ENCODE measurements around the gene UPF1. TPM values are rescaled to one million over a fixed set of nuclear protein-coding genes. Genes with fewer than 3 reads are reported as not detected.

The UPF1 gene
- polyA plus RNA-seq, 1 of the 3 experiments (the other 2 are of a cell fraction) = 33.3 TPM

DNA sequence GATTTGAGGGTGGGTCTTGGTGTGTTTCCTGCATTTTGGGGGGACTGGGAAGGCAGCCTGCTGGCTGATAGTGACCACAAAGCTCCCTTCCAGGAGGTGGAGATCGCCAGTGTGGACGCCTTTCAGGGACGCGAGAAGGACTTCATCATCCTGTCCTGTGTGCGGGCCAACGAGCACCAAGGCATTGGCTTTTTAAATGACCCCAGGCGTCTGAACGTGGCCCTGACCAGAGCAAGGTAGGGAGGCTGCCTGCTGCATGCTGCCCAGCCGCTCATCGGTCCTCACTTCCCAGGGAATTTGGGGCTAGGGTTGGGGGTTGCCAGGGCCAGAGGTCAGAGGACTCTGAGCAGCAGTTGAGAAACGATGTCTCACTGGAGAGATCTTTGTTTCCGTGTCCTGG is 30.2 kb downstream of the UPF1 start:
- Histone ChIP-seq H3K4me1 (ENCODE audit: control insufficient read depth in 1 of 2, insufficient read depth in 2 of 2, low read depth in 1 of 2, low read length in 1 of 2) (no peaks in the 10 kb centered on the region; a peak in 1 of 4 replicates), H4K20me1 (ENCODE audit: insufficient read depth) (peaks cover 4% of the 10 kb centered on the region; the same call in 1 of the 2 replicates), H3K36me3 (replicated peaks in 1 of 2; ENCODE audit: control insufficient read depth in 1 of 2, insufficient read depth in 2 of 2, low read length in 1 of 2) (peaks cover 26 to 80% of the 10 kb centered on the region in 2 experiments), H3K9ac (no peak overlapping the region), H3K4me3 (ENCODE audit: low read depth in 2 of 2, low read length in 1 of 2) (no peak overlapping the region), H3K9me3 (no peaks in the 10 kb centered on the region), H2AFZ (ENCODE audit: low read depth) (no peak overlapping the region), H3K27ac (ENCODE audit: low read depth in 2 of 2, low read length in 1 of 2) (no peak overlapping the region), H3F3A (replicated peaks; ENCODE audit: insufficient read depth) (peaks cover 11% of the 10 kb centered on the region), H3K79me2 (ENCODE audit: insufficient read depth) (peaks cover 2% of the 10 kb centered on the region; the same call in 1 of the 2 replicates), H3K4me2 (no peak overlapping the region), H3K9me2 (no peaks in the 10 kb centered on the region), H3K27me3 (ENCODE audit: insufficient read depth) (no peaks in the 10 kb centered on the region)
- DNase-seq = no peak
- 94% methylated on average over 2 of the region's 12 CpGs for WGBS (ENCODE audit: low lambda C conversion rate)
- CTCF ChIA-PET = interaction anchor here (1.4 to 10.3 kb wide), 3 partner anchors 10 to 271 kb away, joined by 4 to 201 read pairs (median 5); no protein-coding TSS in a partner anchor
- TF ChIP-seq FOXJ3 (CRISPR knock-in tag; IDR thresholded peaks at IDR 0.05) (no peak), EP300 (IDR thresholded peaks at IDR 0.05; ENCODE audit: borderline replicate concordance in 1 of 2, low read depth in 1 of 2, low read length in 1 of 2) (no peak), FOSL2 (IDR thresholded peaks at IDR 0.05; ENCODE audit: borderline replicate concordance, low read depth) (no peak), JUND (IDR thresholded peaks at IDR 0.05) (no peak), GATA2 (CRISPR knock-in tag; IDR thresholded peaks at IDR 0.05) (no peak), NFIC (IDR thresholded peaks at IDR 0.05; ENCODE audit: borderline replicate concordance) (no peak)
- TF ChIP-seq, protein P1, sequence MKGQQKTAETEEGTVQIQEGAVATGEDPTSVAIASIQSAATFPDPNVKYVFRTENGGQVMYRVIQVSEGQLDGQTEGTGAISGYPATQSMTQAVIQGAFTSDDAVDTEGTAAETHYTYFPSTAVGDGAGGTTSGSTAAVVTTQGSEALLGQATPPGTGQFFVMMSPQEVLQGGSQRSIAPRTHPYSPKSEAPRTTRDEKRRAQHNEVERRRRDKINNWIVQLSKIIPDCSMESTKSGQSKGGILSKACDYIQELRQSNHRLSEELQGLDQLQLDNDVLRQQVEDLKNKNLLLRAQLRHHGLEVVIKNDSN (IDR thresholded peaks at IDR 0.05; ENCODE audit: borderline replicate concordance, low read depth) = no peak
- POLR2A ChIA-PET = interaction anchor here (0.7 kb wide), 1 partner anchor 271 kb away, joined by 3 read pairs; no protein-coding TSS in a partner anchor

DNA sequence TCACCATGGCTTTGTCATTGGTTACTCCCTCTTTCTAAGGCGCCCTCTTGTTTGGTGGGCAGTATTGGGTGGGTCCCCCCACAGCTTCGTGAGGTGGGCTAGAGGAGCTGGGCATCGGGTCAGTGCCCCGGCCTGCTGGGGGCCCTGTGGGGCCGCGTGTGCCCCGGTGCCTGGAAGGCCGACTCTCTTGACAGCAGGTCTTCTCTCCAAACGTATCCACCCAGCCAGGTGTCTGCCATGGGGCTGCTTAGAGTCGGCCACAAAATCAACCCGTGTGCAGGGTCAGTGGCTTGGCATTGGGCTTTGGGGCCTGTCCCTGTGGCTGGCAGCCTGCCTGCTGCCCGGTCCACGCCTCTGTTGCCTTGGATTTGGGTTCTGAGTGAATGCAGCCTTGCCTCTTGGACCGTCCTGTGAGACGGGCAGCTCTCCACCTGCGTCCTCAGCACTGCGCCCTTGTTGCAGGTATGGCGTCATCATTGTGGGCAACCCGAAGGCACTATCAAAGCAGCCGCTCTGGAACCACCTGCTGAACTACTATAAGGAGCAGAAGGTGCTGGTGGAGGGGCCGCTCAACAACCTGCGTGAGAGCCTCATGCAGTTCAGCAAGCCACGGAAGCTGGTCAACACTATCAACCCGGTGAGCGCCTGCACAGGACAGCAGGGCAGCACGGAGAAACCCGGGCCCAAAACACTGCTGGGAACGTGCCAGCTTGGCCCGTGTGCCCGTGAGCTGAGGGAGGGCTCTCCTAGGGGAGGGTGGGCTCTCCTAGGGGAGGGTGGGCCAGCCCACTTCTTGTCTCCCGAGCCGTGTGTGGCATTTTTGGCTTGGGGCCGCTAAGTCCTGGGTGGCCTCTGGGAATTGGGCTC is 31.4 kb downstream of the UPF1 start:
- H3K27me3 ChIP-seq (ENCODE audit: insufficient read depth) = no peaks in the 10 kb centered on the region
- no peak overlapping the region for H3K9ac ChIP-seq
- no peaks in the 10 kb centered on the region; a peak in 1 of 4 replicates for H3K4me1 ChIP-seq (ENCODE audit: control insufficient read depth in 1 of 2, insufficient read depth in 2 of 2, low read depth in 1 of 2, low read length in 1 of 2)
- peaks cover 30 to 80% of the 10 kb centered on the region in 2 experiments for H3K36me3 ChIP-seq (replicated peaks in 1 of 2; ENCODE audit: control insufficient read depth in 1 of 2, insufficient read depth in 2 of 2, low read length in 1 of 2)
- no peak overlapping the region for H3K4me3 ChIP-seq (ENCODE audit: low read depth in 2 of 2, low read length in 1 of 2)
- H4K20me1 ChIP-seq (ENCODE audit: insufficient read depth) = peaks cover 4% of the 10 kb centered on the region; the same call in 1 of the 2 replicates
- H3K27ac ChIP-seq (ENCODE audit: low read depth in 2 of 2, low read length in 1 of 2) = no peak overlapping the region
- 89% methylated on average over 16 of the region's 33 CpGs for WGBS (ENCODE audit: low lambda C conversion rate)
- peaks cover 2% of the 10 kb centered on the region; the same call in 1 of the 2 replicates for H3K79me2 ChIP-seq (ENCODE audit: insufficient read depth)
- peaks cover 17% of the 10 kb centered on the region for H3F3A ChIP-seq (replicated peaks; ENCODE audit: insufficient read depth)
- no peak for DNase-seq
- no peak overlapping the region for H2AFZ ChIP-seq (ENCODE audit: low read depth)
- H3K9me3 ChIP-seq = no peaks in the 10 kb centered on the region
- H3K4me2 ChIP-seq = no peak overlapping the region
- TF ChIP-seq EZH2phosphoT487 (IDR thresholded peaks at IDR 0.05; ENCODE audit: borderline replicate concordance, low read depth) (no peak), FOSL2 (IDR thresholded peaks at IDR 0.05; ENCODE audit: borderline replicate concordance, low read depth) (no peak), TAF1 (IDR thresholded peaks at IDR 0.05; ENCODE audit: borderline replicate concordance, low read depth, low read length) (no peak), TEAD4 (IDR thresholded peaks at IDR 0.05; ENCODE audit: borderline replicate concordance, insufficient read depth) (no peak), ELF1 (IDR thresholded peaks at IDR 0.05) (no peak), NFIC (IDR thresholded peaks at IDR 0.05; ENCODE audit: borderline replicate concordance) (no peak), GATA2 (CRISPR knock-in tag; IDR thresholded peaks at IDR 0.05) (no peak), NRF1 (IDR thresholded peaks at IDR 0.05; ENCODE audit: low read depth, low read length) (no peak), YY1 (IDR thresholded peaks at IDR 0.05; ENCODE audit: low read depth) (no peak), POLR2AphosphoS5 (IDR thresholded peaks at IDR 0.05; ENCODE audit: low read depth, low read length) (no peak)
- TF ChIP-seq, protein P2, sequence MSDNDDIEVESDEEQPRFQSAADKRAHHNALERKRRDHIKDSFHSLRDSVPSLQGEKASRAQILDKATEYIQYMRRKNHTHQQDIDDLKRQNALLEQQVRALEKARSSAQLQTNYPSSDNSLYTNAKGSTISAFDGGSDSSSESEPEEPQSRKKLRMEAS (IDR thresholded peaks at IDR 0.05; ENCODE audit: low read depth) = no peak
- TF ChIP-seq, protein P3, sequence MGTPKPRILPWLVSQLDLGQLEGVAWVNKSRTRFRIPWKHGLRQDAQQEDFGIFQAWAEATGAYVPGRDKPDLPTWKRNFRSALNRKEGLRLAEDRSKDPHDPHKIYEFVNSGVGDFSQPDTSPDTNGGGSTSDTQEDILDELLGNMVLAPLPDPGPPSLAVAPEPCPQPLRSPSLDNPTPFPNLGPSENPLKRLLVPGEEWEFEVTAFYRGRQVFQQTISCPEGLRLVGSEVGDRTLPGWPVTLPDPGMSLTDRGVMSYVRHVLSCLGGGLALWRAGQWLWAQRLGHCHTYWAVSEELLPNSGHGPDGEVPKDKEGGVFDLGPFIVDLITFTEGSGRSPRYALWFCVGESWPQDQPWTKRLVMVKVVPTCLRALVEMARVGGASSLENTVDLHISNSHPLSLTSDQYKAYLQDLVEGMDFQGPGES (IDR thresholded peaks at IDR 0.05; ENCODE audit: low read depth, low read length) = no peak
- ChIA-PET CTCF (interaction anchor here (1.2 to 10.3 kb wide), 4 partner anchors 12 to 412 kb away, joined by 4 to 201 read pairs (median 6); no protein-coding TSS in a partner anchor), POLR2A (interaction anchor here (0.7 kb wide), 1 partner anchor 25 kb away, joined by 3 read pairs; no protein-coding TSS in a partner anchor)
- H3K9me2 ChIP-seq = no peaks in the 10 kb centered on the region

All from SK-N-SH (cell line).